Caco-2 (cell line): Measurements from ENCODE around the gene ST3GAL2. TPM values are rescaled to one million over a fixed set of nuclear protein-coding genes. Genes with fewer than 3 reads are reported as not detected.
A peak's percentile ranks its signal among the peaks of the same experiment; 100 is the strongest.
"Not testable (repeated sequence)": the region's sequence is repeated elsewhere in the genome, so short reads cannot be mapped to it uniquely, and the experiment has no call there.

ENCODE experiments used
- BruUV-seq: library from RNA; stranded (reverse); fragments of 400-500 nt; replicated peaks from 2 replicates; lab custom pipeline; 2021; lab: Mats Ljungman, UMichigan
- CTCF ChIA-PET: fragments of 300-600 bp; sonication (Branson Sonifier 250); formaldehyde crosslinking; loops from one replicate; lab custom pipeline; 2022; ENCODE audit warnings: antibody characterized with exemption; lab: Charles Lee
- POLR2A ChIA-PET: fragments of 300-600 bp; sonication (Branson Sonifier 250); formaldehyde crosslinking; loops from one replicate; lab custom pipeline; 2022; ENCODE audit warnings: antibody characterized with exemption; lab: Charles Lee
- DNase-seq, 2 experiments: peaks; one replicate each; pipeline versions ENCODE4 v3.0.0 to v3.0.0-alpha.2; 2020 to 2022
- H3K27me3 ChIP-seq: replicated peaks from 2 replicates; pipeline ENCODE4 v1.6.0; 2011; ENCODE audit warnings: low read length; ENCODE audit not compliant: control insufficient read depth, insufficient read depth
- H3K36me3 ChIP-seq: 2 replicates; pipeline ENCODE4 v1.5.1; 2011; ENCODE audit warnings: low read length; ENCODE audit not compliant: control insufficient read depth, insufficient read depth
- H3K4me1 ChIP-seq: fragments of 250-450 bp; sonication (Bioruptor Pico); 2 replicates; pipeline ENCODE4 v1.5.1; 2020; ENCODE audit warnings: mild to moderate bottlenecking
- H3K4me3 ChIP-seq: 2 replicates; pipeline ENCODE4 v1.5.1; 2011; ENCODE audit warnings: low read depth, mild to moderate bottlenecking, control low read depth, low read length
- H3K9me3 ChIP-seq: fragments of 250-450 bp; sonication (Bioruptor Pico); 2 replicates; pipeline ENCODE4 v1.5.1; 2020; ENCODE audit warnings: mild to moderate bottlenecking, moderate library complexity
- H3K27ac Mint-ChIP-seq: one replicate; pipeline ENCODE4 v1.8.0; 2022; ENCODE audit warnings: mixed read lengths; ENCODE audit not compliant: unreplicated experiment
- H3K27me3 Mint-ChIP-seq: one replicate; pipeline ENCODE4 v1.8.0; 2022; ENCODE audit warnings: mixed read lengths; ENCODE audit not compliant: insufficient read depth, unreplicated experiment
- H3K36me3 Mint-ChIP-seq: one replicate; pipeline ENCODE4 v1.8.0; 2022; ENCODE audit warnings: mild to moderate bottlenecking, mixed read lengths; ENCODE audit not compliant: insufficient read depth, unreplicated experiment
- H3K4me1 Mint-ChIP-seq: one replicate; pipeline ENCODE4 v1.8.0; 2022; ENCODE audit warnings: low read depth, mixed read lengths; ENCODE audit not compliant: unreplicated experiment
- H3K4me3 Mint-ChIP-seq: one replicate; pipeline ENCODE4 v1.8.0; 2022; ENCODE audit warnings: mild to moderate bottlenecking, moderate library complexity, mixed read lengths; ENCODE audit not compliant: unreplicated experiment
- H3K9me3 Mint-ChIP-seq: one replicate; pipeline ENCODE4 v1.8.0; 2022; ENCODE audit warnings: mixed read lengths; ENCODE audit not compliant: unreplicated experiment
- CTCF ChIP-seq, 2 experiments: fragments of 200-600 bp in 1 of 2; IDR thresholded peaks; 1 replicate in 1 of 2; 2 replicates in 1 of 2; pipeline versions ENCODE4 v1.5.1 to v1.8.0; 2011 to 2022; ENCODE audit warnings: antibody characterized with exemption in 1 of 2, control low read depth in 1 of 2, inconsistent platforms in 1 of 2, low read depth in 1 of 2, low read length in 1 of 2, mild to moderate bottlenecking in 1 of 2, moderate library complexity in 1 of 2; ENCODE audit not compliant: insufficient read depth in 1 of 2, severe bottlenecking in 1 of 2, unreplicated experiment in 1 of 2
- intact Hi-C: fragments of 100-400 bp; cut with micrococcal nuclease; formaldehyde crosslinking; loops from one replicate; pipeline ENCODE4 v1.10.0; 2022; ENCODE audit not compliant: unreplicated experiment
- total RNA-seq: library from RNA; stranded (reverse); gene quantifications from 2 replicates; pipeline ENCODE4 v1.2.3, GENCODE V29; 2022

ST3GAL2 gene
- total RNA-seq, 1 experiment from 2014 or later, result 31.1 TPM

- CTCF ChIA-PET, result no interaction called here
Measured at GRCh38 chr16:70417661-70418060, 21.2 kb downstream of the ST3GAL2 start.

GRCh38 chr16:70416748-70417616 lies 21.9 kb downstream of the ST3GAL2 start:
- Mint-ChIP-seq H3K27ac (peak overlapping the region; percentile 2), H3K9me3 (no peaks in the 10 kb centered on the region), H3K36me3 (peaks cover 23% of the 10 kb centered on the region), H3K27me3 (no peaks in the 10 kb centered on the region), H3K4me1 (peaks cover 23% of the 10 kb centered on the region), H3K4me3 (no peak overlapping the region)
- intact Hi-C loops, result no loop called here
- Histone ChIP-seq H3K4me1 (peaks cover 10% of the 10 kb centered on the region), H3K9me3 (no peaks in the 10 kb centered on the region), H3K27me3 (no peaks in the 10 kb centered on the region), H3K36me3 (no peaks in the 10 kb centered on the region), H3K4me3 (no peak overlapping the region)
- ChIA-PET CTCF (interaction anchor here (0.6 to 0.7 kb wide), 2 partner anchors 9 to 478 kb away, joined by 3 to 4 read pairs; no protein-coding TSS in a partner anchor), POLR2A (interaction anchor here (1.2 to 1.5 kb wide), 3 partner anchors 11 to 71 kb away, joined by 3 to 4 read pairs (median 3); no protein-coding TSS in a partner anchor)
- no TSS peak for BruUV-seq
- no peak for DNase-seq
- TF ChIP-seq CTCF (IDR thresholded peaks at IDR 0.05; ENCODE audit: insufficient read depth in 1 of 2, low read depth in 1 of 2, low read length in 1 of 2, severe bottlenecking in 1 of 2, unreplicated experiment in 1 of 2), result no peak

More at GRCh38 chr16:70417661-70418060, 21.2 kb downstream of the ST3GAL2 start:
- Histone ChIP-seq H3K36me3 (no peaks in the 10 kb centered on the region), H3K27me3 (no peaks in the 10 kb centered on the region), H3K4me3 (no peak overlapping the region), H3K9me3 (no peaks in the 10 kb centered on the region), H3K4me1 (peaks cover 9% of the 10 kb centered on the region)
- TF ChIP-seq CTCF (IDR thresholded peaks at IDR 0.05; ENCODE audit: insufficient read depth in 1 of 2, low read depth in 1 of 2, low read length in 1 of 2, severe bottlenecking in 1 of 2, unreplicated experiment in 1 of 2), result peak in 1 of 2 experiments; percentile 10
- Mint-ChIP-seq H3K27me3 (no peaks in the 10 kb centered on the region), H3K9me3 (no peaks in the 10 kb centered on the region), H3K4me3 (no peak overlapping the region), H3K27ac (peak overlapping the region; percentile 2), H3K4me1 (peaks cover 30% of the 10 kb centered on the region), H3K36me3 (peaks cover 20% of the 10 kb centered on the region)
- intact Hi-C loops, result no loop called here
- DNase-seq, result no peak
- POLR2A ChIA-PET, result interaction anchor here (1.2 kb wide), 2 partner anchors 10 to 71 kb away, joined by 3 to 4 read pairs; no protein-coding TSS in a partner anchor
- no TSS peak for BruUV-seq

- H3K4me3 Mint-ChIP-seq, POLR2A ChIA-PET, H3K36me3 ChIP-seq, H3K9me3 ChIP-seq, BruUV-seq, H3K27me3 ChIP-seq, DNase-seq, H3K27ac Mint-ChIP-seq, H3K27me3 Mint-ChIP-seq, H3K4me3 ChIP-seq, H3K9me3 Mint-ChIP-seq, intact Hi-C loops: not testable (repeated sequence)
- H3K4me1 Mint-ChIP-seq, result peaks cover 16% of the 10 kb centered on the region
- peaks cover 28% of the 10 kb centered on the region for H3K36me3 Mint-ChIP-seq
- H3K4me1 ChIP-seq, result peaks cover 16% of the 10 kb centered on the region
- CTCF ChIA-PET, result interaction anchor here (0.7 to 1.1 kb wide), 2 partner anchors 17 to 19 kb away, joined by 3 read pairs; no protein-coding TSS in a partner anchor
Measured at GRCh38 chr16:70413572-70413971, 25.3 kb downstream of the ST3GAL2 start.
